GM04504 (cell line): ENCODE measurements around the gene ZNF526.

Experiments
- DNase-seq: peaks from one replicate; pipeline ENCODE4 v3.0.0-alpha.2; 2012; ENCODE audit warnings: low read depth

The ZNF526 gene

GRCh38 chr19:42225718-42226292, 5.7 kb downstream of the ZNF526 start:
- DNase-seq = no peak

- no peak for DNase-seq
Measured at GRCh38 chr19:42226886-42227285, 6.8 kb downstream of the ZNF526 start.

- no peak for DNase-seq
Measured at GRCh38 chr19:42228641-42229040, 8.5 kb downstream of the ZNF526 start.

- no peak for DNase-seq
Measured at GRCh38 chr19:42229301-42229854, 9.3 kb downstream of the ZNF526 start.

- DNase-seq = no peak
Measured at GRCh38 chr19:42229855-42230351, 9.8 kb downstream of the ZNF526 start.

GRCh38 chr19:42230571-42230970, 10.5 kb downstream of the ZNF526 start:
- no peak for DNase-seq

GRCh38 chr19:42232435-42232834, 12.3 kb downstream of the ZNF526 start:
- DNase-seq = no peak

- DNase-seq = no peak
Measured at GRCh38 chr19:42233106-42233505, 13.0 kb downstream of the ZNF526 start.

- no peak for DNase-seq
Measured at GRCh38 chr19:42233678-42234292, 13.7 kb downstream of the ZNF526 start.

- no peak for DNase-seq
Measured at GRCh38 chr19:42234364-42234763, 14.3 kb downstream of the ZNF526 start.

GRCh38 chr19:42235181-42235580, 15.1 kb downstream of the ZNF526 start:
- DNase-seq = no peak

- DNase-seq = no peak
Measured at GRCh38 chr19:42239544-42240220, 19.6 kb downstream of the ZNF526 start.

- DNase-seq = no peak
Measured at GRCh38 chr19:42241279-42241678, 21.2 kb downstream of the ZNF526 start.

- no peak for DNase-seq
Measured at GRCh38 chr19:42242069-42242511, 22.0 kb downstream of the ZNF526 start.

GRCh38 chr19:42242512-42243409, 22.6 kb downstream of the ZNF526 start, which contains the start of gene GSK3A:
GSK3A (minus strand) TSS chr19:42242602; CDS start chr19:42242465, 137 bp downstream.
- DNase-seq = peak; percentile 99

- DNase-seq = peak; percentile 87
Measured at GRCh38 chr19:42244347-42245220, 24.5 kb downstream of the ZNF526 start.

GRCh38 chr19:42245231-42245630, 25.1 kb downstream of the ZNF526 start:
- no peak for DNase-seq

- peak; percentile 62 for DNase-seq
Measured at GRCh38 chr19:42246143-42246921, 26.2 kb downstream of the ZNF526 start.

GRCh38 chr19:42246922-42247639, 27.0 kb downstream of the ZNF526 start:
- DNase-seq = no peak
